KMS-11 (cell line): ENCODE data around the gene GOLGA8S.
"Not testable (repeated sequence)": the region's sequence is repeated elsewhere in the genome, so short reads cannot be mapped to it uniquely, and the experiment has no call there.

Source experiments
- H2AFZ ChIP-seq: fragments of 200-600 bp; sonication (generic); 2 replicates; pipeline ENCODE4 v1.6.1; 2016; ENCODE audit warnings: antibody characterized with exemption, mixed run types, low read depth
- H3K27ac ChIP-seq: fragments of 200-600 bp; sonication (generic); 2 replicates; pipeline ENCODE4 v1.6.1; 2016; ENCODE audit warnings: mild to moderate bottlenecking, mixed run types
- H3K27me3 ChIP-seq: fragments of 200-600 bp; sonication (generic); 2 replicates; pipeline ENCODE4 v1.6.1; 2017; ENCODE audit warnings: mild to moderate bottlenecking, low read depth, mixed run types, moderate library complexity; ENCODE audit not compliant: insufficient read depth
- H3K36me3 ChIP-seq: fragments of 200-600 bp; sonication (generic); 2 replicates; pipeline ENCODE4 v1.6.1; 2017; ENCODE audit warnings: mild to moderate bottlenecking, mixed run types; ENCODE audit not compliant: insufficient read depth
- H3K4me1 ChIP-seq: fragments of 200-600 bp; sonication (generic); 2 replicates; pipeline ENCODE4 v1.6.1; 2016; ENCODE audit warnings: mild to moderate bottlenecking, low read depth, mixed run types; ENCODE audit not compliant: poor library complexity, severe bottlenecking
- H3K4me2 ChIP-seq: fragments of 200-600 bp; sonication (generic); 2 replicates; pipeline ENCODE4 v1.7.0; 2016; ENCODE audit warnings: mild to moderate bottlenecking, mixed run types
- H3K4me3 ChIP-seq: fragments of 200-600 bp; sonication (generic); IDR thresholded peaks from 2 replicates; pipeline ENCODE4 v1.6.1; 2017; ENCODE audit warnings: low read depth, low read length, mixed read lengths; ENCODE audit not compliant: insufficient read depth
- H3K79me2 ChIP-seq: fragments of 200-600 bp; sonication (generic); 2 replicates; pipeline ENCODE4 v1.6.1; 2016; ENCODE audit warnings: low read depth, mixed run types; ENCODE audit not compliant: insufficient read depth
- H3K9ac ChIP-seq: fragments of 200-600 bp; sonication (generic); 2 replicates; pipeline ENCODE4 v1.6.1; 2016; ENCODE audit warnings: mild to moderate bottlenecking, mixed run types
- H4K20me1 ChIP-seq: fragments of 200-600 bp; sonication (generic); 2 replicates; pipeline ENCODE4 v1.6.1; 2016; ENCODE audit warnings: mild to moderate bottlenecking, mixed run types; ENCODE audit not compliant: insufficient read depth
- CTCF ChIP-seq: fragments of 200-600 bp; sonication (generic); conservative IDR thresholded peaks from 2 replicates; pipeline ENCODE4 v1.6.1; 2017; ENCODE audit warnings: low read depth, mild to moderate bottlenecking, antibody characterized with exemption, low read length, moderate library complexity, mixed read lengths

The GOLGA8S gene

DNA sequence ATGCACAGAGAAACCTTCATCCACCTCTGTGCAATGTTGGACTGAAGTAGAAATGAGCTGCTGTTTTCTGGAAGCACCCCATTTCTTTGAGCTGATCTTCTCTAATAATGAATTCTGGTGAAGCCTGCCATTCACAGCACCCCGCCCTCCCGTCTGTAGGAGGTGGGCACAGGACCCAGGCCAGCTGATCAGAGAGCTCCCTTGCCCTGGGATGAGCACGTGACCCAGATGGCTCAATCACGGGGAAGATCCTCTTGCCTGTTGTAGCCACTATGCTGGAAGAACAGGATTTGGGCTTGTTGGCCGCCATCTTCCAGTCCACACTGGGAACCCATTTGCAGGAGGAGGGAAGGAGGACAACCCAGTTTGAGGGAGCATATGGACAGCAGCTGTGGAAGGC lies 48.0 kb downstream of the GOLGA8S start:
- no peak overlapping the region for H3K4me3 ChIP-seq
- H3K36me3 ChIP-seq, result no peaks in the 10 kb centered on the region
- H3K9ac ChIP-seq, result no peak overlapping the region
- no peak for TF ChIP-seq CTCF
- H3K4me2 ChIP-seq, result no peak overlapping the region
- H3K27me3 ChIP-seq, result no peaks in the 10 kb centered on the region
- H4K20me1 ChIP-seq, result no peaks in the 10 kb centered on the region
- no peak overlapping the region for H2AFZ ChIP-seq
- H3K79me2 ChIP-seq, result no peaks in the 10 kb centered on the region
- no peaks in the 10 kb centered on the region for H3K4me1 ChIP-seq
- H3K27ac ChIP-seq, result no peak overlapping the region

DNA sequence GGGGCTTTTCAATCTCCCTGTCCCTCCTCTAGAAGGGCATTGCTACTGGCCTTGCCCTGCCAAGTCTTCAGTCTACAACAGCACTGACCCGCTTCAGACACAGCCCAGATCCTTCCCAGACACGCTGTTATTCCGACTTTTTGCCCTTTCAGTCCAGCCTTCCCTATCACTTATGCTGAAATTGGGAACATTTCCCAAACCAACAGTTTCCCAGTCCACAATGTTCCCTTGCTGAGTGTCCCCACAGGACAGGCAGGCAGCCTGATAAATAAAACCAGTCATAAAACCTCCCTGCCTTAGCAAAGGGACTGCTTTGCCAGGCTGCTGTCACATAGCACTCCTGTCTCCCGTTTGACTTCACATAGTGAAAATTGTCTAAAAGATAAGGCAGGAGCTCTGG lies 49.0 kb downstream of the GOLGA8S start:
- H3K9ac ChIP-seq, result no peak overlapping the region
- H3K79me2 ChIP-seq, result no peaks in the 10 kb centered on the region
- H3K36me3 ChIP-seq, result no peaks in the 10 kb centered on the region
- no peaks in the 10 kb centered on the region for H4K20me1 ChIP-seq
- no peak overlapping the region for H3K4me2 ChIP-seq
- no peaks in the 10 kb centered on the region for H3K27me3 ChIP-seq
- no peak for TF ChIP-seq CTCF
- no peaks in the 10 kb centered on the region for H3K4me1 ChIP-seq
- no peak overlapping the region for H3K27ac ChIP-seq
- H2AFZ ChIP-seq, result no peak overlapping the region
- H3K4me3 ChIP-seq, result no peak overlapping the region

GRCh38 chr15:23411841-23412240 lies 57.3 kb downstream of the GOLGA8S start:
- Histone ChIP-seq H3K4me1 (peaks cover 33% of the 10 kb centered on the region), H3K9ac (no peak overlapping the region), H3K27ac (no peak overlapping the region), H3K4me3 (no peak overlapping the region), H3K36me3 (no peaks in the 10 kb centered on the region), H3K27me3 (no peaks in the 10 kb centered on the region), H4K20me1 (no peaks in the 10 kb centered on the region), H3K79me2 (no peaks in the 10 kb centered on the region), H3K4me2 (no peak overlapping the region), H2AFZ (no peak overlapping the region)
- TF ChIP-seq CTCF, result no peak

DNA sequence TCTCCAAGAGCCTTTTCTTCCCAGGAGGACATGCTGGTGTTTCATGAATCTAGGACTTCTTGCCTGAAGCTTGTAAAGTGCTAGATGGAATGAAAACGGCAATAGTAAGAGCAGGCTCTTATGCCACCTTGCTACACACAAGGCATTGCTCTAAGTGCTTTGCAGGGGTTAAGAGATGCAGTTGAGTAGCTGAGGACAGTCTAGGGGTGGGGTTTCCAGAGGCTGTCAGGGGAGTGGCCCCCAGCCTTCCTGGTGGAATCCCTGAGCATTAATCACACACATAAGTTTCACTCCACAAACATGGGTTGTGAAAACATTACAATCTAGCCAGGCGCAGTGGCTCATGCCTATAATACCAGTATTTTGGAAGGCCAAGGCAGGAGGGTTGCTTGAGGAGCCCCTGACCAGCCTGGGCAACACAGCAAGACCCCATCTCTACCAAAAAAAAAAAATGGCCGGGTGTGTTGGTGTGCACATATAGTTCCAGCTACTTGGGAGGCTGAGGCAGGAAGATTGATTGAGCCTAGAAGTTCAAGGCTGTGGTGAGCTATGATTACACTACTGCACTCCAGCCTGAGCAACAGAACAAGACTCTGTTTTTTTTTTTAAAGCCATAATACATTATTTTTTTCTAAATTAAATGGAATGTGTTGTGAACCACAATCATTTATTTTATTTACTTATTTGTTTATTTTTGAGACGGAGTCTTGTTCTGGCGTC lies 58.5 kb downstream of the GOLGA8S start:
- H2AFZ ChIP-seq, H3K9ac ChIP-seq, H3K4me2 ChIP-seq, H3K36me3 ChIP-seq, H4K20me1 ChIP-seq, H3K27me3 ChIP-seq, H3K4me3 ChIP-seq, H3K79me2 ChIP-seq, H3K27ac ChIP-seq: not testable (repeated sequence)
- H3K4me1 ChIP-seq, result peaks cover 44% of the 10 kb centered on the region
